GM21367 (cell line): Measurements from ENCODE around the gene CFAP46.
"Not testable (repeated sequence)": the region's sequence is repeated elsewhere in the genome, so short reads cannot be mapped to it uniquely, and the experiment has no call there.

Experiments
- ATAC-seq: cut with Tn5 transposase; IDR thresholded peaks from one replicate; pipeline ENCODE4 v1.9.1; 2021; ENCODE audit not compliant: unreplicated experiment

CFAP46 gene

DNA sequence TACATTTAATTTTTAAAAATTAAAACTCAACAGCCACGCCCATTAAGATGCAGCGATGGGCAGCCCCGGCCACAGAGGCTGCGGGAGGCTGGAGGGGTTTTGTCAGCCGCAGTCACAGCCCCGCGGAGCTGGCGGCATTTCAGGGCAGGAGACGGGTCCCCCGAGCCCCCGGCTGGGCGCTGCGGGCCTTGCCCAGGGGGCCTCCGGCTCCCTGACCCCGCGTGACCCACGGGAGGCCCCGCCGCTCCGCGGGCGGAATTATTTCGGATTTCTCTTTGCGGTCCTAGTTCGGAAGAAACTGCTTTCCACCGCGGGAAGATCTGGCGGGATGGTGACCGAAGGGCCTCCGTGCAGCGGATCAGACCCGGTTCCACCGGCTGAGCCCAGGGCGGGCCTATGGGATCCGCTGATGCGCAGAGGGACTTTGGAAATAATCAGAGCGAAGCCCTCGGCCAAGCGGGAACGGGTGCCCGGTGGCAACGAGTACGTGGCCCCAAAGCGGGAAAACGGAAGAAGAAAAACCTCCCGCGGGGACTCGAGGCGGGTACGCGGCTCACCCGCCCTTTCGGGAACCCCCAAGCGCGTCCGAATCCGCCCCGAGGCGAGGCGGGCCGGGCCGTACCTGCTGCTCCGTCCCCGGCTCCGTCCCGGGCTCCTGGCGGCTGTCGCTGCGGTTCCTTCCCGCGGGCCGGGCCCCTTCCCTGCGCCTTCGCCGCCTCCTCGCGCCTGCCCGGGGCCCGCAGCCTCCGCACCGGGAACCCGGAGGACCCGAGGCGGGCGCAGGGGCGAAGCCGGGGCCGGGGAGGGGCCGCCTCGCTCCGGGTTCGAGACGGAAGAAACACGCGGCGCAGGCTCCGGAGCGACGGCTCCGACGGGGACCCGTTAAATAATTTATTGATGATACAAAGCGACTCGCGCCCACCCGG lies 158.2 kb downstream of the CFAP46 start:
- ATAC-seq = no peak

DNA sequence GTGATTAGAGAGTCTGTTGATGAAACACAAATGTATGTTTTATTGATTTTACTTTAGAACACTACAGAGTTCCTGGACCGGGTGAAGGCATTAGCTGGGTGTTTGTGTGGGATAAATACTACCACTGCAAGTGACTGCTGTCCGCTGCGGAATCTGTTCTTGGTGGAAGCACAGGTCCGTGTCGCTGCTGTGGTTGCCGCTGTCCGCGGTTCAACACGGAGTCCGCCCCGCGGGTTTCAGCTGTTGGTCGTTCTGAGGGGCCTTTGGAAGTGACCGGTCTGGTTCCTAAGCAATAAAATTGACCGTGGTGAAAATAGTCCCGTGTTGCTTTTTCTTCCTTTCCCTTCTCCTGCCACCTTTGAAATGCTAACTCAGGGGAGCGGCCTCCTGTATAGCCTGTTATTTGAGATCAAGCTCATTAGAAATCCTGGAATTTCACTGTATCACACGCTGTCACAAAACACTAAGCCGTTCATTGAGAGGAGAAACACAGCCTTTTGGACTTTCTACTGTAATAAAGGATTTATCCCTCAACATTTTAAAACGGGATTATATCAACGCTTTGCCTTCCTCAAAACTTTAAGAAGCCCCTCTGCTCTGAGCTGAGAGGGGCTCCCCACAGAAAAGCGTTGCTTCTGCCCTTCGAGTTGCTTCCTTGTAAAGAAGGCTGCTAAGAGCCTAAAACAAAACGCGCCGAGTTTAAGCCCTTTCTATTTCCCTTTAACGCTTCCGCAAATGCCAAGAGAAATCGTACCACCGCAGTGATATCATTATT lies 159.0 kb downstream of the CFAP46 start:
- ATAC-seq = no peak

DNA sequence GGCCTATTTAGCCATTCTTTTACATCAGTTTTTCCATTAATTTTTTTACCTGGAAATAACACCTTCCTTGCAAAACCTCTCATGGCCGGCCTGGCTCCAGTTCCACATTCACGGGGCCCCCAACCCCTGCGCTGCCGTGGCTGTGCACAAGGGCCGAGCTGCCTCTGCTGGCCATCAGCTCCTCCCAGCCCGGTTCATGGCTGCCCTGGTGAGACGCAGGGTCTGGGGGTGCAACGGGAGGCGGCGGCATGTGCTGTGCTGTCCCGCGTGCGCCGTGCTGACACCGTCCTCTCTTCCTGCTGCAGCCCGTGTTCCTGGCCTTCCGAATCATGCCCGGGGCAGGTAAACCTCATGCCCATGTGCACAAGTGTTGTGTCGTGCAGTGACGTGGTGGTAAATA lies 160.8 kb downstream of the CFAP46 start:
- ATAC-seq = no peak

- ATAC-seq = no peak
These were observed 162.0 kb downstream of the CFAP46 start for GRCh38 chr10:132780356-132780755.

- no peak for ATAC-seq
These were observed 162.6 kb downstream of the CFAP46 start for GRCh38 chr10:132779549-132780294.

- ATAC-seq = no peak
These were observed 164.9 kb downstream of the CFAP46 start for GRCh38 chr10:132777441-132777840.

- ATAC-seq = no peak
These were observed 165.5 kb downstream of the CFAP46 start for GRCh38 chr10:132776821-132777220.

DNA sequence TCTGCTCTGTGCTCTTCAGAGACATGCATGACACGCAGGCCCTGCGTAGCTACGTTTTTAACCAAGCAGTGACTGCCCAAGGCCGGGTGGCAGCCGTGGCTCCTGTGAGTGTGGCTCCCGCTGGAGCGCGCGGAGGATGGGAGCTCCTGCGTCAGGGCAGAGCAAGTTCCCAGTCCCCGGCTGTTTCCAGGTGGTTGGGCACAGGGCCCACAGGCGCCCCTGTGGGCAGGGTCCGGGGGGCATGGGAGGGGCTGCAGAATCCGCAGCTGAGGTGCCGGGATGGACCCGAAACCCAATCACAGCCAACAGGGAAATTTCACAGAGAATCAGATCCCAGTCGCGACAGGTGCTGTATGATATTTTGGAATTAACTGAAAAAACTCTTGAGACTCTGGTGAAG lies 166.2 kb downstream of the CFAP46 start:
- no peak for ATAC-seq

DNA sequence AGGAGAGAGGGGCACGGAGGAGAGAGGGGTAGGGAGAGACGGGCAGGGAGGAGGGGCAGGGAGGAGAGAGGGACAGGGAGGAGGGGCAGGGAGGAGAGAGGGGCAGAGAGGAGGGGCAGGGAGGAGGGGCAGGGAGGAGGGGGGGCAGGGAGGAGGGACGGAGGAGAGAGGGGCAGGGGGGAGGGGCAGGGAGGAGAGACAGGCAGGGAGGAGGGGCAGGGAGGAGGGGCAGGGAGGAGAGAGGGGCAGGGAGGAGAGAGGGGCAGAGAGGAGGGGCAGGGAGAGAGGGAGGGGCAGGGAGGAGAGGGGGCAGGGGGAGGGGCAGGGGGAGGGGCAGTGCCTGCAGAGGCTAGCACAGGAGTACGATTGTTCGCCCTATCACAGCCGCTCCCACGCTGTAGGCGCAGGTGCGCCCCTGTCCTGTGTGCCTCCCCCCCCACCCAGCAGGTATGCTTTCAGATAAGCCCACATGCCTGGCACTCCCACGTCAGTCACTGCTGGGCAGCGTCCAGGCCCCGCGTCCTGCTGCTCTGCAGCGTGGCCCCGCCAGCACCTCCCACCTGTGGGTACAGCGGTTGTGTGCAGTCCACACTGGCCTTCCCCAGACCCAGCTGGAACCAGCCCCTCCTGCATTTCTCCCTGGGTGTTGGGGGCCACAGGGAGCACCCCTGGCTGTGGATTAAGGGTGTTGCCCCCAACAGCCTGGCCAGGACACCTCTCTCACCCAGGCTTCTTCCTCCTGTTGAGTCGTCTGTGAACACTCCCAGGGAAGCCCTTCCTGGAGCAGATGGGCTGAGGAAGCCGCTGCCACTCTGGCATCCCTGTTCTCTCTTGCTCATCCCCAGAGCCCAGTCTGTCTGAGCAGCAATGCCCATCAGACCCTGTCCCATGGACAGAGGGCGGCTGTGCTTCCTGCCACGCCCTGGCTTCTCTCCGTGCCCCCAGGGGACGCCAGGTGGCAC lies 167.2 kb downstream of the CFAP46 start:
- ATAC-seq = no peak

DNA sequence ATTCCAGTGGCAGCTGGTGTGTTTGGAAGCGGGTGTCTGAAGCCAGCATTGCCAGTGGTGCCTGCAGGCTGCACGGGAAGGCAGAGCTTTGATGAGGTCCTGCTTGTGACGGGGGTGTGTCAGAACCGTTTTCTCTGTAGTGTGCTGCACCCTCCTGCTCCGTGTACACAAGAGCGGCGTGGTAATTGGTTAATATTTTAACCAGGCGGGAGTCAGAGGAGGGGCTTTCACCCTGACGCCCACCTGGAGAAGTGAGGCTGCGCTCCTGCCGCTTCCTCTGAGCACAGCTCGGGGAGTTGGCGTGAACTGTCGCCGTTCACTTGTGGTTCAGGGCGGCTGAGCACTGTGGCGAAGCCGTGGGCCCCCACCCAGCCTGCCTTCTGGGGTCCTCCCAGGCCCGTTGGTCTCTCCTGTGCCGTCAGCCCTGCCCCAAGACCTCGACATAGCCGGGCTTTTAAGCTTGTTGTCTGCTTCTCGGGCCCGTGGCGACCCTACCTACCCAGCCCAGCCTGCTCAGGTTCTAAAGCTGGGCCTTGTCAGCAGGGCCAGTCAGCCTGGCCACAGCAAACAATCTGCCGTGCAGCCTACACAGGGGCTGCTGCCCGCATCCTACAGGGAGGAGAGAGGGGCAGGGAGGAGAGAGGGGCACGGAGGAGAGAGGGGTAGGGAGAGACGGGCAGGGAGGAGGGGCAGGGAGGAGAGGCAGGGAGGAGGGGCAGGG lies 168.0 kb downstream of the CFAP46 start:
- ATAC-seq = no peak

DNA sequence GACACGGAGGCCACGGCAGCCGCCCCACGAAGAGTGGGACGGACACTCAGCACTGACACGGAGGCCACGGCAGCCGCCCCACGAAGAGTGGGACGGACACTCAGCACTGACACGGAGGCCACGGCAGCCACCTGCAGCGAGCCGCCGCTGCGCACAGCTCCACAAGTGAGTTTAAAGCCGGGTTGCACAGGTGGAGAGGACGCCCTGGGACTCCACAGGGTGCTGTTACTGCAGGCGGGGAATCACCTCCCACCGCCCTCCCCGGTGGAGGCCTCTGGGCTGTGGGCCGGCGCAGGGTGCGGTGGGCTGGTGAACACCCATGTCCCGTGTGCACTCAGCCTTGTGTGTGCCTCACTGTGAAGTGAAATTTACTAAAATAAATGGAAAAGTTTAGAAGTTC lies 169.6 kb downstream of the CFAP46 start:
- ATAC-seq = not testable (repeated sequence)

DNA sequence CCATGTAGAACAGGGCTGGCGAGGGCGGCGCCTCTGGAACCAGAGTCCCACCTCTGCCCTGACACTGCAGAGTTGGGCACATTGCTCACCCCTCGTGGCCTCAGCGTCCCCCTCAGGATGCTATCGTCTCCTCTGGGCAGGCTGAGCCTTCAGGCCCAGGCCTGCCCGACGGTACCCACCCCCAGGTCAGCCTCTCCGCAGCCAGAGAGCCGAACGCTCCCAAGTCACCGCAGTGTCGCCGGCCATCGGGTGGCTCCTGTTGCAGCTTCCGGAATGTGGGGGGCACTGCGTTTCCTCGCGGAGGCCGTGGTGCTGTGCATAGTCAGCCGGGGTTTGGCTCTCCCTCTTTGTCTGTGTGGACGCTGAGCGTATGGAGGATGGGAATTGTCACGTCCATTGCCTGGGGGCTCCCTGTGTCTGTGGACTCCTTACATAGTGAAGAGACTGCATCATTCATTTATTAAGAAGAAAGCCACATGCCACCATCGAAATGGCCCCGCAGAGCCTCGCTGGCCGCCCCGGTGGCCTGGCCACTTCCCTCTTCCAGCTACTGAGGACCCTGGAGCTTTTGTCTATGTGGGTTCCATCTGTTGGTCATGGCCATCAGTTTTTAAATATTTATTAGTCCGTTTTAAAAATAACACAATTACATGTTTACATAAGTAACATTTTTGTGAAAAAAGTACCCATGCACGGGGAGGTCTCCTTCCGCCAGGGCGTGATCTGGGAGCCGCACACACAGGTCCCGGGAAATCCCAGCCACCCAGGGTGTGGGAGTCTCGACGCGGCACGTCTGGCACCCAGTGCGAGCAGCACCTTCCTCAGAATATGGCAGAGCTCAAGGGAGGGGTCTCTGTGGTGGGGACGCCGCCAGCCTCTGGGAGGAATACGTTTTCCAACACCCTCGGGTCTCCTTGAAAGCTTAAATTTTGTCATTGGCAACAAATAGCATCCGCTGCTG lies 172.0 kb downstream of the CFAP46 start:
- ATAC-seq = no peak

DNA sequence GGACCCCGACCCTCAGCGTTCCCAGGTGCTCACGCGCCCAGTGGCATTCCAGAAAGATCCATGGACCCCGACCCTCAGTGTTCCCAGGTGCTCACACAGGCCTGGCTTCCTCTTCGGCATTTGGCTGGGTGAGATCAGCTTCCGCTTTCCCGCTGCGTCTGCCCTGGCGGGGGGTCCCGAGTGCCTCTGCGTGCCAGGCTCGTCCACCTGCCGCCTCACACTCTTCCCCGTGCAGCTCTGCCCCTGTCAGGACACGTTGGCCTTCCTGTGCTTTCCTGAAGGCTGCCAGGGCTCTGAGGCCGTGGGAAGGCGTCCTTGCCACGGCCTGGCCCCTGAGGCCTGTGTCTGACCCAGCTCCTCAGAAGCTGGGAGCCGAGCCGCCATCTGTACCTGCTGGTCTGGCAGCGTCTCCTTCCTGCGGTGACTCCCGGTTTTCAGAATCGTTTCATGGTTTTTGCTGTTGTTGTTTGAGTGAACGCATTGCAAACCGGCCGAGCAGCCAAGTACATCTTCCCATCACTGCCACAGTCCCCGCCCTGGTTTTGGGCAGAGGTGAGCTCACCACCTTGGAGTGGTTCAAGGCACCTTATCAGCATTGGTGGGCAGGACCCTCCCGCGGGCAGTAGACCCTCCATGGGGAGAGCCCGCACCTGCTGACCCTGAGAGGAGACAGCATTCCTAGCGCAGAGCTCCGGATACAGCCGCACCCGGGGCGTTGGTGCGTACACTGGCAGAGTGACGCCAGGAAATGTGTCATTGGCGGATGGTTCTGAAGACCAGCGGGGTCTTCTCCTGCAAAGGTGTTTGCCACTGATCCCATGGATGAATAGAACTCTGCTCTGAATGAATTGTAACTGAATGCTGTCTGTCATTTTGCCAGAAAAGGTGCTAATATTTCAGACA lies 173.8 kb downstream of the CFAP46 start:
- ATAC-seq = no peak

- no peak for ATAC-seq
These were observed 176.1 kb downstream of the CFAP46 start for GRCh38 chr10:132766291-132766690.

DNA sequence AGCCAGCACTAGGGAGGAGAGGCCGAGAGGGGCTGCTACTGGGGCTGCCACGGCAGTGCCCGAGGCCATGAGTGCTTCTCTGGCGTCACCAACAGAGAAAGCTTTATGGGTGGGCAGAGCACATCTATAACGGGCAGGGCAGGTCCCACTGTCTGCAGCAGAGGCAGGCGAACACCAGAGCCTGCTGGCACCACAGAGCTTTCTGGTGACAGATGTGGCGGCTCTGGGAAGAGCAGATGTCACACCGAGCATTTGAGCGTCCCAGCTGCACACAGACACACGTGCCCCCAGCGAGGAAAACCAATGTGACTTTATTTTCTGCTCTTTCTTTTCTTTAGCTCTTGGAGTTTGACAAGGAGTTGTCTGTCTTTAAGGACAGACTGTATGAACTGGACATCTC lies 176.9 kb downstream of the CFAP46 start:
- no peak for ATAC-seq

GRCh38 chr10:132764108-132764507 lies 178.3 kb downstream of the CFAP46 start:
- ATAC-seq = no peak

DNA sequence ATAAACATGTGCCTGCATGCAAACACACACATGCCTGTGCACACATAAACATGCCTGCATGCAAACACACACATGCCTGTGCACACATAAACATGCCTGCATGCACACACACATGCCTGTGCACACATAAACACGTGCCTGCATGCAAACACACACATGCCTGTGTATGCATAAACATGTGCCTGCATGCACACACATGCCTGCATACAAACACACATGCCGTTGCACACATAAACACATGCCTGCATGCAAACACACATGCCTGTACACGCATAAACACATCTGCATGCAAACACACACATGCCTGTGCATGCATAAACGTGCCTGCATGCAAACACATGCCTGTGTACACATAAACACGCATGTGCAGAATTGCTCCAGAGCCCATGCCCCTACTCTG lies 178.8 kb downstream of the CFAP46 start:
- no peak for ATAC-seq
